ENCODE results near the gene RHOB.
A peak's percentile ranks its signal among the peaks of the same experiment; 100 is the strongest.
"Not testable (repeated sequence)": the region's sequence is repeated elsewhere in the genome, so short reads cannot be mapped to it uniquely, and the experiment has no call there.

The RHOB gene

GRCh38 chr2:20446917-20447436 is at the start of gene RHOB:
Gene RHOB (plus strand): TSS chr2:20447074. CDS start chr2:20447466, 392 bp downstream.
- peak; percentile 61 to 75 for DNase-seq (ENCODE audit: low read depth in 1 of 2, low spot score in 1 of 2)

- no peak for DNase-seq (ENCODE audit: low read depth in 1 of 2, low spot score in 1 of 2)
Observed at GRCh38 chr2:20397811-20398447, 48.9 kb upstream of the RHOB start.

GRCh38 chr2:20398956-20399567 is 47.8 kb upstream of the RHOB start:
- DNase-seq (ENCODE audit: low read depth in 1 of 2, low spot score in 1 of 2), result no peak

GRCh38 chr2:20400306-20400705 is 46.6 kb upstream of the RHOB start:
- no peak for DNase-seq (ENCODE audit: low read depth in 1 of 2, low spot score in 1 of 2)

- DNase-seq (ENCODE audit: low read depth in 1 of 2, low spot score in 1 of 2), result no peak
Observed at GRCh38 chr2:20400787-20401488, 45.9 kb upstream of the RHOB start.

GRCh38 chr2:20401489-20401835 is 45.4 kb upstream of the RHOB start:
- no peak for DNase-seq (ENCODE audit: low read depth in 1 of 2, low spot score in 1 of 2)

GRCh38 chr2:20403774-20404312 is 43.0 kb upstream of the RHOB start:
- DNase-seq (ENCODE audit: low read depth in 1 of 2, low spot score in 1 of 2), result no peak

GRCh38 chr2:20404950-20405349 is 41.9 kb upstream of the RHOB start:
- DNase-seq (ENCODE audit: low read depth in 1 of 2, low spot score in 1 of 2), result no peak

- DNase-seq (ENCODE audit: low read depth in 1 of 2, low spot score in 1 of 2), result no peak
Observed at GRCh38 chr2:20409039-20409438, 37.8 kb upstream of the RHOB start.

- DNase-seq (ENCODE audit: low read depth in 1 of 2, low spot score in 1 of 2), result no peak
Observed at GRCh38 chr2:20410556-20411277, 36.2 kb upstream of the RHOB start.

GRCh38 chr2:20411361-20411894 is 35.4 kb upstream of the RHOB start:
- DNase-seq (ENCODE audit: low read depth in 1 of 2, low spot score in 1 of 2), result peak; percentile 45 to 51

- DNase-seq (ENCODE audit: low read depth in 1 of 2, low spot score in 1 of 2), result no peak
Observed at GRCh38 chr2:20414806-20415205, 32.1 kb upstream of the RHOB start.

GRCh38 chr2:20415511-20415918 is 31.4 kb upstream of the RHOB start:
- no peak for DNase-seq (ENCODE audit: low read depth in 1 of 2, low spot score in 1 of 2)

GRCh38 chr2:20416723-20417122 is 30.2 kb upstream of the RHOB start:
- DNase-seq (ENCODE audit: low read depth in 1 of 2, low spot score in 1 of 2), result no peak

- not testable (repeated sequence) for DNase-seq (ENCODE audit: low read depth in 1 of 2, low spot score in 1 of 2)
Observed at GRCh38 chr2:20417230-20417821, 29.5 kb upstream of the RHOB start.

GRCh38 chr2:20418519-20418918 is 28.4 kb upstream of the RHOB start:
- no peak for DNase-seq (ENCODE audit: low read depth in 1 of 2, low spot score in 1 of 2)

GRCh38 chr2:20419007-20419576 is 27.8 kb upstream of the RHOB start:
- DNase-seq (ENCODE audit: low read depth in 1 of 2, low spot score in 1 of 2), result no peak

- DNase-seq (ENCODE audit: low read depth in 1 of 2, low spot score in 1 of 2), result no peak
Observed at GRCh38 chr2:20419752-20420151, 27.1 kb upstream of the RHOB start.

GRCh38 chr2:20421336-20421987 is 25.4 kb upstream of the RHOB start:
- DNase-seq (ENCODE audit: low read depth in 1 of 2, low spot score in 1 of 2), result no peak

- DNase-seq (ENCODE audit: low read depth in 1 of 2, low spot score in 1 of 2), result no peak
Observed at GRCh38 chr2:20421988-20422370, 24.9 kb upstream of the RHOB start.

Measured in activated T-helper 1 cell treated with anti-CD3 and anti-CD28 coated beads, Interleukin-2, amount 50 U/mL, for 16 hours (primary cell).